PC-9 (cell line): ENCODE data around the gene STAB1.

Source experiments
- EZH2 ChIP-seq: fragments of 200-600 bp; sonication (generic); IDR thresholded peaks from 2 replicates; pipeline ENCODE4 v1.8.0; 2017; ENCODE audit warnings: antibody characterized with exemption, low read depth
- TF ChIP-seq, protein P1 (sequence below): fragments of 200-600 bp; sonication (generic); conservative IDR thresholded peaks from 2 replicates; pipeline ENCODE4 v1.6.1; 2017; ENCODE audit warnings: mixed run types, antibody characterized with exemption, mild to moderate bottlenecking, moderate library complexity

DNA sequence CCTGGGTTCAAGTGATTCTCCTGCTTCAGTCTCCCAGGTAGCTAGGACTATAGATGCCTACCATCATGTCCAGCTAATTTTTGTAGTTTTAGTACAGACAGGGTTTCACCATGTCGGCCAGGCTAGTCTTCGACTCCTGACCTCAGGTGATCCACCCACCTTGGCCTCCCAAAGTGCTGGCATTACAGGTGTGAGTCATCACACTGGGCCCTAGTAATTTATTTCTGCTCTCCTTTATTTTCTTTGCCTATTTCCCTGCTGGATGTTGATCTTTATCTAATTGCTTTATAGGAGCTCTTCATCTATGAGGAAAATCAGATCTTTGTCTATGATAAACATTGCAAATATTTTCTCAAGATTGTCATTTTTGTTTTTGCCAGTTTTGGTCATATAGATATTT lies 72.9 kb downstream of the STAB1 start:
- TF ChIP-seq, protein P1, sequence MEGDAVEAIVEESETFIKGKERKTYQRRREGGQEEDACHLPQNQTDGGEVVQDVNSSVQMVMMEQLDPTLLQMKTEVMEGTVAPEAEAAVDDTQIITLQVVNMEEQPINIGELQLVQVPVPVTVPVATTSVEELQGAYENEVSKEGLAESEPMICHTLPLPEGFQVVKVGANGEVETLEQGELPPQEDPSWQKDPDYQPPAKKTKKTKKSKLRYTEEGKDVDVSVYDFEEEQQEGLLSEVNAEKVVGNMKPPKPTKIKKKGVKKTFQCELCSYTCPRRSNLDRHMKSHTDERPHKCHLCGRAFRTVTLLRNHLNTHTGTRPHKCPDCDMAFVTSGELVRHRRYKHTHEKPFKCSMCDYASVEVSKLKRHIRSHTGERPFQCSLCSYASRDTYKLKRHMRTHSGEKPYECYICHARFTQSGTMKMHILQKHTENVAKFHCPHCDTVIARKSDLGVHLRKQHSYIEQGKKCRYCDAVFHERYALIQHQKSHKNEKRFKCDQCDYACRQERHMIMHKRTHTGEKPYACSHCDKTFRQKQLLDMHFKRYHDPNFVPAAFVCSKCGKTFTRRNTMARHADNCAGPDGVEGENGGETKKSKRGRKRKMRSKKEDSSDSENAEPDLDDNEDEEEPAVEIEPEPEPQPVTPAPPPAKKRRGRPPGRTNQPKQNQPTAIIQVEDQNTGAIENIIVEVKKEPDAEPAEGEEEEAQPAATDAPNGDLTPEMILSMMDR, result no peak
- no peak for TF ChIP-seq EZH2
